ENCODE data around the gene ALG12. TPM values are rescaled to one million over a fixed set of nuclear protein-coding genes. Genes with fewer than 3 reads are reported as not detected.

Gene ALG12
- total RNA-seq, 4 donors from 2014 or later = 5.9 to 13.9 (median 9.2) TPM

- no peak for TF ChIP-seq CTCF (IDR thresholded peaks at IDR 0.05; ENCODE audit: low read depth)
Measured at GRCh38 chr22:49936018-49936972, 18.1 kb upstream of the ALG12 start.

- TF ChIP-seq CTCF (IDR thresholded peaks at IDR 0.05; ENCODE audit: low read depth) = no peak
Measured at GRCh38 chr22:49935561-49935960, 17.3 kb upstream of the ALG12 start.

GRCh38 chr22:49934891-49935557 lies 16.8 kb upstream of the ALG12 start:
- no peak for TF ChIP-seq CTCF (IDR thresholded peaks at IDR 0.05; ENCODE audit: low read depth)

GRCh38 chr22:49934160-49934890 lies 16.1 kb upstream of the ALG12 start:
- TF ChIP-seq CTCF (IDR thresholded peaks at IDR 0.05; ENCODE audit: low read depth) = no peak

- no peak for TF ChIP-seq CTCF (IDR thresholded peaks at IDR 0.05; ENCODE audit: low read depth)
Measured at GRCh38 chr22:49933236-49934159, 15.3 kb upstream of the ALG12 start.

- no peak for TF ChIP-seq CTCF (IDR thresholded peaks at IDR 0.05; ENCODE audit: low read depth)
Measured at GRCh38 chr22:49930596-49931412, 12.6 kb upstream of the ALG12 start.
